GM19438 (cell line): ENCODE results near the gene SH2D3C.
A peak's percentile ranks its signal among the peaks of the same experiment; 100 is the strongest.

ENCODE experiments used
- ATAC-seq: cut with Tn5 transposase; IDR thresholded peaks from one replicate; pipeline ENCODE4 v1.9.1; 2021; ENCODE audit warnings: low read depth; ENCODE audit not compliant: unreplicated experiment

The SH2D3C gene

GRCh38 chr9:127808347-127809001, 30.0 kb upstream of the SH2D3C start:
- ATAC-seq = no peak

GRCh38 chr9:127806871-127807270, 28.4 kb upstream of the SH2D3C start:
- ATAC-seq = no peak

GRCh38 chr9:127805620-127806019, 27.2 kb upstream of the SH2D3C start:
- ATAC-seq = no peak

- ATAC-seq = no peak
Measured at GRCh38 chr9:127803507-127804352, 25.3 kb upstream of the SH2D3C start.

- ATAC-seq = peak; percentile 78
Measured at GRCh38 chr9:127802576-127803443, 24.3 kb upstream of the SH2D3C start, which contains the start of gene FPGS. TSS of gene FPGS (plus strand) at chr9:127802882. CDS start at chr9:127802925, 43 bp downstream.

GRCh38 chr9:127801955-127802575, 23.6 kb upstream of the SH2D3C start:
- peak; percentile 34 for ATAC-seq

- ATAC-seq = no peak
Measured at GRCh38 chr9:127796852-127797370, 18.4 kb upstream of the SH2D3C start.

- no peak for ATAC-seq
Measured at GRCh38 chr9:127796225-127796813, 17.9 kb upstream of the SH2D3C start.

GRCh38 chr9:127794001-127794791, 15.7 kb upstream of the SH2D3C start:
- no peak for ATAC-seq

- no peak for ATAC-seq
Measured at GRCh38 chr9:127793093-127793708, 14.7 kb upstream of the SH2D3C start.

GRCh38 chr9:127792417-127793031, 14.1 kb upstream of the SH2D3C start:
- ATAC-seq = no peak

- ATAC-seq = no peak
Measured at GRCh38 chr9:127791085-127791484, 12.6 kb upstream of the SH2D3C start.

- no peak for ATAC-seq
Measured at GRCh38 chr9:127790094-127790855, 11.8 kb upstream of the SH2D3C start.

- ATAC-seq = no peak
Measured at GRCh38 chr9:127789179-127789578, 10.7 kb upstream of the SH2D3C start.

- ATAC-seq = no peak
Measured at GRCh38 chr9:127788337-127789011, 10.0 kb upstream of the SH2D3C start.

- ATAC-seq = no peak
Measured at GRCh38 chr9:127786773-127787104, 8.3 kb upstream of the SH2D3C start.
